CD4-positive, CD25-positive, alpha-beta regulatory T cell (primary cell): ENCODE results near the gene ID2. TPM values are rescaled to one million over a fixed set of nuclear protein-coding genes. Genes with fewer than 3 reads are reported as not detected.

Source experiments
- polyA plus RNA-seq, 4 donors: library from polyadenylated mRNA; unstranded; fragments of 300-500 nt; fragmentation: Illumina TruSeq; gene quantifications; one replicate each; pipeline ENCODE4 v1.2.3, GENCODE V29; 2021
- total RNA-seq: library from RNA; stranded (reverse); gene quantifications from one replicate; pipeline ENCODE4 v1.2.3, GENCODE V29; 2022

Gene ID2
- total and polyA plus RNA-seq, 5 donors from 2014 or later: 20.3 to 55.9 (median 26.5) TPM

Other genes with a start within 250 kb of the ID2 start
- 52.2 TPM for gene KIDINS220, start 155.6 kb downstream of the ID2 start, total RNA-seq
- 10 to 100 TPM in 3 of 4 donors, 1 to 10 TPM in 1; 9.9 to 20.5 (median 18.9) TPM for gene KIDINS220, start 155.6 kb downstream of the ID2 start, polyA plus RNA-seq